ENCODE measurements around the gene LIMCH1. TPM values are rescaled to one million over a fixed set of nuclear protein-coding genes. Genes with fewer than 3 reads are reported as not detected.
"Not testable (repeated sequence)": the region's sequence is repeated elsewhere in the genome, so short reads cannot be mapped to it uniquely, and the experiment has no call there.

Gene LIMCH1
- total RNA-seq, 1 donor: 17.2 TPM

GRCh38 chr4:41712425-41712824, 174.5 kb downstream of the LIMCH1 start:
- no peak for DNase-seq (ENCODE audit: low read depth in 2 of 3, low spot score in 2 of 3)

GRCh38 chr4:41713768-41714167, 175.8 kb downstream of the LIMCH1 start:
- no peak for DNase-seq (ENCODE audit: low read depth in 2 of 3, low spot score in 2 of 3)

GRCh38 chr4:41714364-41715000, 176.5 kb downstream of the LIMCH1 start:
- no peak for DNase-seq (ENCODE audit: low read depth in 2 of 3, low spot score in 2 of 3)

- no peak for DNase-seq (ENCODE audit: low read depth in 2 of 3, low spot score in 2 of 3)
Measured at GRCh38 chr4:41715155-41715554, 177.2 kb downstream of the LIMCH1 start.

DNA sequence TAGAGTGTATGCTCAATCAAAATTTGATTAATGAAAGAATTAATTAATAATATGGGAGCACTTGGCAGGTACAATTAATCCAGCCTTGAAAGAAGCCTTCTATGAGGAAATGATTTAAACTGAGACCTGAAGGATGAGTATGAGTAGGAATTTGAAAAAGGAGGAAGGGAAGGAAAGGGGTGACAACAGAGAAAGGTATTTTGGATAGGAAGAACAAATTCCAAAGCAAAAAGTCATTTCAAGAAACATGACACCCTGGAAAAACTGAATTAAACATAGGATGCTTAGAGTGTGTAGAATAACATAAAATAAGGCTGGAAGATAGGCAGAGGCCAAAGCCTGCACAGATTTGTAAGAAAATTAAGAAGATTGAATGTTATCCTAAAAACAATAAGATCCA, 180.9 kb downstream of the LIMCH1 start:
- DNase-seq (ENCODE audit: low read depth in 2 of 3, low spot score in 2 of 3): no peak

GRCh38 chr4:41719417-41719816, 181.5 kb downstream of the LIMCH1 start:
- DNase-seq (ENCODE audit: low read depth in 2 of 3, low spot score in 2 of 3): no peak

DNA sequence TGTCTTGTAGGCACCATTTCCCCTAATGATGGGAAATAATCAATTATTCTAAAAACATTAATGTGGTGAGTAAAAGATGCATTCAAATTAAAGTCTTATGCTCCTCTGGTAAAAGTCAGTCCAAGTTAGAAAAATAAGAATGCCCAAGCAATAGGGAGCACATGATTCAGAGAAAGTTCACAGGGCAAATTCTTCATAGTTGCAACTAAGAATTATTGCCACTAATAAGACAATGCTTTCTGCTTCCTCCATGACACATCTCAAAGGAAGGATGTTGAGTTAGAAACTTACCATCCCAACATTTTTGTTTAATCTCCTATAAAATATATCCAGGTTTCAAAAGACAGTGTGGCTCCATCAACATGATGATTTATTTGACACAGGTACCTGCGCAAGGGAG, 184.2 kb downstream of the LIMCH1 start:
- DNase-seq (ENCODE audit: low read depth in 2 of 3, low spot score in 2 of 3): no peak

GRCh38 chr4:41723286-41723685, 185.3 kb downstream of the LIMCH1 start:
- no peak for DNase-seq (ENCODE audit: low read depth in 2 of 3, low spot score in 2 of 3)

DNA sequence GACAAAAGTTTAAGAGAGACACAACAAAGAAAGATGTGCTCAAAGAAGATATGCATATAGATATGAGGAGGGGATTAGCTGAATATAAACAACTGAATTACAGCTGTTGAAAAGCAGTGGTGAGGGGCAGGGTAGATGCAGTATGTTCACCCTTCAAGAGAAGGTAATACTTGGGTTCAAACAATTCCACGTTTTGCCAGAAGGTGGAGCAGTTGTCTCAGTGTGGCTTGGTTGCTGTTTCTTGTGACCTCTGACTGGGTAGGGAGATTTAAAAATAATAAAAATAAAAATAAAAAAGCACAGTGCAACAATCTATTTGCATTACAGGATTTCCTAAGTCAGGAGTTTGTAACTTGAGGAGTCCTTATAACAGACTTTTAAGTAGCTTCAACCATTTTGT, 187.3 kb downstream of the LIMCH1 start:
- DNase-seq (ENCODE audit: low read depth in 2 of 3, low spot score in 2 of 3): no peak

- DNase-seq (ENCODE audit: low read depth in 2 of 3, low spot score in 2 of 3): no peak
Measured at GRCh38 chr4:41727861-41728572, 190.1 kb downstream of the LIMCH1 start.

- no peak for DNase-seq (ENCODE audit: low read depth in 2 of 3, low spot score in 2 of 3)
Measured at GRCh38 chr4:41728573-41728913, 190.6 kb downstream of the LIMCH1 start.

- DNase-seq (ENCODE audit: low read depth in 2 of 3, low spot score in 2 of 3): no peak
Measured at GRCh38 chr4:41731569-41732126, 193.7 kb downstream of the LIMCH1 start.

- no peak for DNase-seq (ENCODE audit: low read depth in 2 of 3, low spot score in 2 of 3)
Measured at GRCh38 chr4:41734371-41734770, 196.4 kb downstream of the LIMCH1 start.

DNA sequence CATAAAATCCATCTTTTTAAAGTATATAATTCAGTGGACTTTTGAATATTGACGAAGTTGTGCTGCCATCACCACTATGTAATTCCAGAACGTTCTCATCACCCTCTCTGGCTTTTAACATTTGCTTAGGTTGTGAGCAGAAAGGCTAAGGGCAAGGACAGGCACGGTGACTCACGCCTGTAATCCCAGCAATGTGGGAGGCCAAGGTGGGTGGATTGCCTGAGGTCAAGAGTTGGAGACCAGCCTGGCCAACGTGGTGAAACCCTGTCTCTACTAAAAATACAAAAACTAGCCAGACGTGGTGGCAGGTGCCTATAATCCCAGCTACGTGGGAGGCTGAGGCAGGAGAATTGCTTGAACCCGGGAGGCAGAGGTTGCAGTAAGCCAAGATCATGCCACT, 199.5 kb downstream of the LIMCH1 start:
- not testable (repeated sequence) for DNase-seq (ENCODE audit: low read depth in 2 of 3, low spot score in 2 of 3)

- DNase-seq (ENCODE audit: low read depth in 2 of 3, low spot score in 2 of 3): no peak
Measured at GRCh38 chr4:41741354-41741753, 203.4 kb downstream of the LIMCH1 start.

DNA sequence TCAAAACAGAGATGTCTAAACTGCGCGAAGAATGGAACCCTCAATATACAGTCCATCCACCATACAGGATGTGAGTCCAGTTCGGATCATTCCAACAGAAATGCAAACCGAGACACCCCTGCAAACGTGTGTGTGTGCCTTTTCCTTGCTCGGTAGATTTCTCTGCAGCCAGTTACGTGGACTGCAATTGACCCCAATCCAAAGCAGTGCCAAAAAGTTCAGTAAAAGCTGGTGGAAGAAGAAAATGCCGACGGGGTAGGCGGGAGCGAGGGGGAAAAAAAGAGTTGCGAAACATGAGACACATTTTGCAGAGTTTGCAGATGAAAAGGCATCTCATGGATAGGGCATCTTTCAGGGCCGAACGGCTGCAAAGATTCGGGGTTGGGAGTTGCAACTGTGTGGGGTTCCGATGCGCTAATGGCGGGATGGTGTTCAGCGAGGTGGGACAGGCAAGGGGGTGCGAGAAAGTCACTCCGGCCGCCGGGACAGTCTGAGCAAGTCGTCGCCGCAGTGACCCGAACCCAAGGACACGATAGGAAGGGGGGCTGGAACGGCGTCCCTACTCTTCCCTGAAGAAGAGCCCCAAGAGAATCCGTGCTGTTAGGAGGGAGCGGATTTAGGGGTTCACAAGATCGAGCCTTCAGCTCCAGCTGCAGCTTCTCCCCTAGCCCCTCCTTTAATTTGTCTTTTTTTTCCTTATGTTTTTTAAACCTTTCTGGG, 206.8 kb downstream of the LIMCH1 start:
- DNase-seq (ENCODE audit: low read depth in 2 of 3, low spot score in 2 of 3): no peak

GRCh38 chr4:41745292-41746024, 207.5 kb downstream of the LIMCH1 start:
- DNase-seq (ENCODE audit: low read depth in 2 of 3, low spot score in 2 of 3): no peak

DNA sequence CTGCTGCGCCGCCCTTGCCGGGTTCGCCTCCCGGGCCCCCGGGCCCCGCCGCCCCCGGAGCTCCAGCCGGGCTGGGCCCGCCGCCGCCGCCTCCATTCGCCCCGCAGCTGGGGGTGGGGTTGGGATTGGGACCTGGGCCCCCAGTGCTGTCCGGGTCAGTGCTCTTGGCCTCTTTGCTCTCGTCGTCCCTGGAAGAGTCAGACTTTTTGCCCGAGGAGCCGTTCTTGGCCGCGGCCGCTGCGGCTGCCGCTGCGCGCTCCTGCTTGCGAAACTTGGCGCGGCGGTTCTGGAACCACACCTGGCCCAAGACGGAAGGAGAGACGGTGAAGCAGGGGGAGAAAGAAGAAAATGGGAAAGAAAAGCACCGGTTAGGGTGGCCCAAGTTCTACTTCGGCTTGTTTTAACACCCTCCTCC, 208.1 kb downstream of the LIMCH1 start:
- no peak for DNase-seq (ENCODE audit: low read depth in 2 of 3, low spot score in 2 of 3)

DNA sequence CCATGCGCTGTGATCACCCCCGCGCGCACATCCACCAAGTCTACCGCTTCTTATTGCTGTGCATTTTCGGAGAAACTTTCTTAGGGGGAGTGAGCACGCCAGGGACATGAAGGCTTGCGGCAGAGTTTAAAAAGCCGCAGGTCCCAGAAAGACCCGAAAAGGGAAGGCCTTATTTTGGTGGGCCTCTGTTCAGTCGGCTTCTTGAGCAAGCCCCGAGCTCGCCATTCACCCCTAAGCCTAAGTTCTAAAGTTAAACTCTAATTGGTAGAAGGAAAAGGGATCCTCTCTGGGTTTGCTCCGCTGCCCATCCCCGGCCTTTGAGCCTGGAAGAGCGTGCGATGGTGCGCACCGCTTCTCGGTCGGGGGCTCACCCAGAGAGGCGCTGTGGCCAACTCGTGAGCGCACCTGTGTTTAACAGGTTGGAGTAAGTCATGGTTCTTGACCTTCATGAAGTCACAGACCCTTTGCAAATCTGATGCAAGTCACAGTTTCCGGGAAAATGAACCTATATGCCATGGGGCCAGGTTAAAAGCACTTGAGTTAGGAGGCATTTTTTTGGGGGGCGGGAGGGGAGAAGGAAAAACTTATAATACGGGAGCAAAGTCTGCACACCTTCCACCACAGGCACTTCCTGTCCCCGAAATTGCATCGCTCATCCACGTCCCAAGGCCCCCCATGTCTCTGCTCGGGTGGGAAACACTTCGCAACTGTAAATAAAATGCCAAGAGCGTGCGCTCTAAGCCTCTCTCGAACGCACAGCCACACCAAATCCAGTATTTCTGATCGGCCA, 208.7 kb downstream of the LIMCH1 start:
- DNase-seq (ENCODE audit: low read depth in 2 of 3, low spot score in 2 of 3): peak in 1 of 3 donors; percentile 27
